Loucy (cell line): ENCODE results near the gene VANGL1.

Experiments used
- H2AFZ ChIP-seq: fragments of 200-600 bp; sonication (generic); 2 replicates; pipeline ENCODE4 v1.6.0; 2016; ENCODE audit warnings: antibody characterized with exemption, mild to moderate bottlenecking, low read length, moderate library complexity
- H3F3A ChIP-seq: fragments of 200-600 bp; 2 replicates; pipeline ENCODE4 v1.6.0; 2016; ENCODE audit warnings: antibody characterized with exemption, low read depth, mild to moderate bottlenecking
- H3K27me3 ChIP-seq: fragments of 200-600 bp; sonication (generic); 2 replicates; pipeline ENCODE4 v1.6.1; 2014; ENCODE audit warnings: low read length, mild to moderate bottlenecking; ENCODE audit not compliant: insufficient read depth, poor library complexity, severe bottlenecking
- H3K36me3 ChIP-seq: fragments of 200-600 bp; sonication (generic); 2 replicates; pipeline ENCODE4 v1.6.1; 2016; ENCODE audit warnings: low read length; ENCODE audit not compliant: insufficient read depth
- H3K4me1 ChIP-seq: fragments of 200-600 bp; sonication (generic); 2 replicates; pipeline ENCODE4 v1.5.1; 2014; ENCODE audit warnings: low read length, mild to moderate bottlenecking; ENCODE audit not compliant: insufficient read depth, poor library complexity, severe bottlenecking
- H3K4me2 ChIP-seq: fragments of 200-600 bp; sonication (generic); 2 replicates; pipeline ENCODE4 v1.6.0; 2014; ENCODE audit warnings: antibody characterized with exemption, low read length, low read depth, mild to moderate bottlenecking; ENCODE audit not compliant: poor library complexity, severe bottlenecking
- H3K4me3 ChIP-seq: fragments of 200-600 bp; sonication (generic); 2 replicates; pipeline ENCODE4 v1.5.1; 2014; ENCODE audit warnings: low read length, mild to moderate bottlenecking, mixed read lengths; ENCODE audit not compliant: poor library complexity, severe bottlenecking
- H3K79me2 ChIP-seq: fragments of 200-600 bp; sonication (generic); 2 replicates; pipeline ENCODE4 v1.6.1; 2014; ENCODE audit warnings: low read length; ENCODE audit not compliant: insufficient read depth
- H3K9ac ChIP-seq: fragments of 200-600 bp; sonication (generic); 2 replicates; pipeline ENCODE4 v1.6.0; 2014; ENCODE audit warnings: mild to moderate bottlenecking, low read depth, low read length, moderate library complexity; ENCODE audit not compliant: poor library complexity, severe bottlenecking
- H3K9me2 ChIP-seq: fragments of 200-600 bp; sonication (generic); replicated peaks from 2 replicates; pipeline ENCODE4 v1.6.1; 2016; ENCODE audit warnings: low read depth, low read length, mixed read lengths
- H3K9me3 ChIP-seq: fragments of 200-600 bp; sonication (generic); 2 replicates; pipeline ENCODE4 v1.6.1; 2014; ENCODE audit warnings: mild to moderate bottlenecking, antibody characterized with exemption, low read length, low read depth; ENCODE audit not compliant: insufficient read depth
- H4K20me1 ChIP-seq: fragments of 200-600 bp; sonication (generic); 2 replicates; pipeline ENCODE4 v1.6.0; 2014; ENCODE audit warnings: antibody characterized with exemption, low read length, mild to moderate bottlenecking; ENCODE audit not compliant: insufficient read depth, poor library complexity, severe bottlenecking
- EZH2phosphoT487 ChIP-seq: fragments of 200-600 bp; IDR thresholded peaks from 2 replicates; pipeline ENCODE4 v1.6.1; 2018; ENCODE audit warnings: antibody characterized with exemption, mild to moderate bottlenecking, moderate library complexity, borderline replicate concordance
- TF ChIP-seq, protein P1 (sequence below): fragments of 200-600 bp; sonication (generic); conservative IDR thresholded peaks from 2 replicates; pipeline ENCODE4 v1.5.1; 2014; ENCODE audit warnings: mild to moderate bottlenecking, antibody characterized with exemption, low read length

VANGL1 gene

DNA sequence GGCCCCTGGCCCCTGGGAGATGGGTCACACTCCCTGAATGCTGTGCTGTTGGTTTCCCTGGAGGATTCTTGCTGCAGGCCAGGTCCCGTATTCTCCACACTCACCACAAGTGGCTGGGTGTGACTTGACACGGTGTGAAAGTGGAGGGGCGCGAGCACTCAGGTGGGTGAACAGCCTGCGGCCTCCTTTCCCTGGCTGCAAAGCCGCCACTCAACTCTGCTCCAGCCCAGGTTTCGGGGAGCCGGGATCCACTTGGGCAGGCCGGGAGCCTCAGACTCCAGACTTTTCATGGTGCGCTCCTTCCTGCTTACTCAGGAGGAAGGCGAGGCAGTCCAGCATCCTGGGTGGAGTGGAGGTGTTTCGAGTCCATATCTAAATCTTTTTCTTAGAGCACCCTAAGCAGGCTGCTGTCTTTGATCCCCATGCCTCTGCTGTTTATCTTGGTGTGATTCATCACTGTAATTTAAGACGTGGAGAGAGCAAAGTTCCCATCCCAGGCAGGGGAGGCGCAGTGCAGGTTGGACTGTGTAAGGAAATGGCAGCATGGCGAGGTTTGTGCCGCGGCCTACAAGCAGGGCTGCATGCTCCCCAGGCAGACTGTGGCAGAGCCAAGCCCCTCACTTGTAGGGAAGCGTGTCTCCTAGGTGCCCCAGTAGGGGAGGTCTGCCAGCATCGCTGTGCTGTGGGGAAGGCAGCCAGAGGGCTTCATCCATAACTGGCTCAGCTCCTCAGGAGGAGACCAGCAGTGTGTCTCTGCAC lies 29.6 kb downstream of the VANGL1 start:
- Histone ChIP-seq H3K36me3 (peaks cover 24% of the 10 kb centered on the region; the same call in 1 of the 2 replicates), H4K20me1 (peaks cover 1% of the 10 kb centered on the region), H3K9me3 (no peaks in the 10 kb centered on the region), H3K4me1 (peaks cover 82% of the 10 kb centered on the region), H3K27me3 (no peaks in the 10 kb centered on the region), H3K79me2 (peaks cover 88% of the 10 kb centered on the region), H3K4me3 (peak overlapping the region; percentile 70), H3K9me2 (no peaks in the 10 kb centered on the region), H2AFZ (no peak overlapping the region), H3F3A (no peaks in the 10 kb centered on the region), H3K4me2 (peak overlapping the region; percentile 80), H3K9ac (peak overlapping the region; percentile 82)
- TF ChIP-seq EZH2phosphoT487: no peak
- TF ChIP-seq, protein P1, sequence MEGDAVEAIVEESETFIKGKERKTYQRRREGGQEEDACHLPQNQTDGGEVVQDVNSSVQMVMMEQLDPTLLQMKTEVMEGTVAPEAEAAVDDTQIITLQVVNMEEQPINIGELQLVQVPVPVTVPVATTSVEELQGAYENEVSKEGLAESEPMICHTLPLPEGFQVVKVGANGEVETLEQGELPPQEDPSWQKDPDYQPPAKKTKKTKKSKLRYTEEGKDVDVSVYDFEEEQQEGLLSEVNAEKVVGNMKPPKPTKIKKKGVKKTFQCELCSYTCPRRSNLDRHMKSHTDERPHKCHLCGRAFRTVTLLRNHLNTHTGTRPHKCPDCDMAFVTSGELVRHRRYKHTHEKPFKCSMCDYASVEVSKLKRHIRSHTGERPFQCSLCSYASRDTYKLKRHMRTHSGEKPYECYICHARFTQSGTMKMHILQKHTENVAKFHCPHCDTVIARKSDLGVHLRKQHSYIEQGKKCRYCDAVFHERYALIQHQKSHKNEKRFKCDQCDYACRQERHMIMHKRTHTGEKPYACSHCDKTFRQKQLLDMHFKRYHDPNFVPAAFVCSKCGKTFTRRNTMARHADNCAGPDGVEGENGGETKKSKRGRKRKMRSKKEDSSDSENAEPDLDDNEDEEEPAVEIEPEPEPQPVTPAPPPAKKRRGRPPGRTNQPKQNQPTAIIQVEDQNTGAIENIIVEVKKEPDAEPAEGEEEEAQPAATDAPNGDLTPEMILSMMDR: no peak

DNA sequence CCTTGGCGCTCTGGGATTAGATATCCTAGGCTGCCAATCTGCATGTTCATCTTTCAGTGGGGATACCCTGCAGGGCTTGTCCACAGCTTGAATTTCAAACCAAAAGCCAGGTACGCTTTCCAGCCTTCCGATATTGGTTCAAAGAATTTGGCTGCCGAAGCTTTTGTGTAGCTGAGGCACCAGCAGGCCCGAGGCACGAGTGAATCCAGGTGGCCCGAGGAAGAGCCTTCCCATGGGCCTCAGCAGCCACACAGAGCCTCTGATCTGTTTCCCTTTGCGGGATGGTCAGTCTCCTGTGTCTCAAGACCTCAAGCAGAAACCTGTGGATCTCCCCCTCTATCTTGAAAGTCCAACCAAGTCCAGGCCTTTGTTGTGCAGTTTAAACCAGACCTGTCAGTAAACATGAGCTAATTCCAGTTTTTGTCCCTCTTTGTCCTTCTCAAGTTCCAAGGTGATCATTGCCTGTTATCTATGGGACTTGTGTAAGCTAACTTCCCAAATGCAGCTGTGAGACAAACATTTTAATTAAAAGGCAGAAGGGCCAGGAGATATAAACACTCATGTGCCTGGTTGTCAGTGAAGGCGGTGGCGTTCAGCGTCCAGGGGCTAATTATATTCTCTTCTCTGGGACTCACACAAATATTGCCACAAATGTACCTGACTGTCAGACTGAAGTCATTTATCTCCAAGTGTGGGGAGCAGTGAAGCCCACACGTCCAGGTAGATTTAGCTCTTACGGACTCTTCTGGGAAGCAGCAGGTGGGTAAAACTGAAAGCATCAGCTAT lies 30.6 kb downstream of the VANGL1 start:
- Histone ChIP-seq H3K27me3 (no peaks in the 10 kb centered on the region), H3K9me2 (no peaks in the 10 kb centered on the region), H3K4me2 (peak overlapping the region; percentile 80), H3K9ac (peak overlapping the region; percentile 82), H3K79me2 (peaks cover 88% of the 10 kb centered on the region), H3K9me3 (no peaks in the 10 kb centered on the region), H4K20me1 (peaks cover 11% of the 10 kb centered on the region), H3F3A (no peaks in the 10 kb centered on the region), H2AFZ (no peak overlapping the region), H3K4me1 (peaks cover 88% of the 10 kb centered on the region), H3K4me3 (peak overlapping the region; percentile 70), H3K36me3 (peaks cover 14% of the 10 kb centered on the region; the same call in 1 of the 2 replicates)
- TF ChIP-seq, protein P1: no peak
- TF ChIP-seq EZH2phosphoT487: no peak

DNA sequence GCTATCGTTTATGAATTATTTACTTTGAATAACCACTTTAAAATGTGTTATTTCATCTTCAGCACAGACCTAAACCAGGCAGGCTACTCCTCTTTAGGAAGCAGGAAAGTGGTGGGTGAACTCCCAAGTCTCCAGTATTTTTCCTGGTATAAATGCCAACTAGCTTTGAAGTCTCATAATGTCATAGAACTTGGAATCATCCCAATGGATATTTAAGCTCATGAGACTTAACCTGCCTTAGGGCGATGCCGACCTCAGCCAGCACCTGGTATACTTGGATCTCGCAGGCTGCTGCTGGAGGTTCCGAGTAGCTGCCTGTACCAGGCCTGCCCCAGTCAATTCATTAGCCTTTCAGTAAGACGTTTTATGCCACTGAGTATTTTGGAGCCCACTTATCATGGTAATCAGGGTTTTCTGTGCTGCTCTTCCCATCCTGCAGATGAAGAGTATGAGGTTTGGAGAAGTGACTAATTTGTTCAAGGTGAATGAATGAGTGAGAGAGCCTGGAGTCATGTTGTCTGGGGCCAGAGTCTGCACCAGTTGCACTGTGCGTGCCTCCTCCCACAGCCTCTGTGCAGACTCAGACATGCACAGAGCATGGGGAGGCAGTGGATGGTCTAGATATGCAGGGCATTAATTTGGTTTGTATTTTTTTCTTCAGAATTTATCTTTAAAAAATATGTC lies 34.9 kb downstream of the VANGL1 start:
- Histone ChIP-seq H3K9me2 (no peaks in the 10 kb centered on the region), H3K27me3 (no peaks in the 10 kb centered on the region), H3F3A (no peaks in the 10 kb centered on the region), H3K9ac (peak overlapping the region; percentile 18), H3K4me3 (peak overlapping the region; percentile 36), H3K9me3 (no peaks in the 10 kb centered on the region), H4K20me1 (peaks cover 22% of the 10 kb centered on the region), H3K4me2 (peak overlapping the region; percentile 52), H3K36me3 (peaks cover 28% of the 10 kb centered on the region; the same call in 1 of the 2 replicates), H2AFZ (no peak overlapping the region), H3K4me1 (peaks cover 49% of the 10 kb centered on the region), H3K79me2 (peaks cover 94% of the 10 kb centered on the region)
- no peak for TF ChIP-seq EZH2phosphoT487
- TF ChIP-seq, protein P1: no peak
